Large intestine (tissue), 12 donors: ENCODE results near the gene TMEM267. TPM values are rescaled to one million over a fixed set of nuclear protein-coding genes. Genes with fewer than 3 reads are reported as not detected.

ENCODE experiments used
- DNase-seq, 2 donors: peaks; one replicate each; pipeline versions ENCODE4 v3.0.0 to v3.0.0-alpha.2; 2013
- H3K27ac ChIP-seq: one replicate; pipeline ENCODE4 v1.5.1; 2013; ENCODE audit warnings: low read length
- H3K27me3 ChIP-seq: 2 replicates; pipeline ENCODE4 v1.6.1; 2013; ENCODE audit warnings: low read length; ENCODE audit not compliant: control insufficient read depth, insufficient read depth
- H3K36me3 ChIP-seq: 2 replicates; pipeline ENCODE4 v1.6.1; 2013; ENCODE audit warnings: low read length; ENCODE audit not compliant: control insufficient read depth, insufficient read depth
- H3K4me1 ChIP-seq: one replicate; pipeline ENCODE4 v1.6.1; 2013; ENCODE audit warnings: low read length; ENCODE audit not compliant: control insufficient read depth, insufficient read depth
- H3K4me3 ChIP-seq: one replicate; pipeline ENCODE4 v1.5.1; 2013; ENCODE audit warnings: low read length
- H3K9me3 ChIP-seq: one replicate; pipeline ENCODE4 v1.6.1; 2013; ENCODE audit warnings: mild to moderate bottlenecking, low read depth, low read length, moderate library complexity; ENCODE audit not compliant: control insufficient read depth
- WGBS: methylation state at CpG from one replicate; pipeline ENCODE4 v1.1.5; 2013; ENCODE audit warnings: low lambda C conversion rate; ENCODE audit not compliant: insufficient coverage; 5-methylcytosine and 5-hydroxymethylcytosine counted together
- long read RNA-seq, 11 donors: transcript quantifications; one replicate each; lab custom pipeline, GENCODE V29; 2026
- polyA plus RNA-seq: library from polyadenylated mRNA; unstranded; fragments of 120-200 nt; gene quantifications from one replicate; pipeline ENCODE4 v1.2.1, GENCODE V29; 2013

TMEM267 gene, protein sequence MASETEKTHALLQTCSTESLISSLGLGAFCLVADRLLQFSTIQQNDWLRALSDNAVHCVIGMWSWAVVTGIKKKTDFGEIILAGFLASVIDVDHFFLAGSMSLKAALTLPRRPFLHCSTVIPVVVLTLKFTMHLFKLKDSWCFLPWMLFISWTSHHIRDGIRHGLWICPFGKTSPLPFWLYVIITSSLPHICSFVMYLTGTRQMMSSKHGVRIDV
- 14.1 TPM for polyA plus RNA-seq
- long read RNA-seq, donor 1, partial matches to known transcripts: 0 of 3 reads
- long read RNA-seq, donor 1, other reads (novel, unspliced or antisense): 0 of 3 reads
- long read RNA-seq, donor 2, transcript TMEM267-201 (3 exons, 2,338 nt): major isoform, 6 of 7 reads
- long read RNA-seq, donor 2, partial matches to known transcripts: 0 of 7 reads
- long read RNA-seq, donor 2, other reads (novel, unspliced or antisense): 0 of 7 reads
- long read RNA-seq, donor 3, transcript TMEM267-201 (3 exons, 2,338 nt): major isoform, 7 of 12 reads
- long read RNA-seq, donor 3, partial matches to known transcripts: 5 of 12 reads
- long read RNA-seq, donor 3, other reads (novel, unspliced or antisense): 0 of 12 reads
- long read RNA-seq, donor 4: 0 reads
- long read RNA-seq, donor 5, partial matches to known transcripts: 0 of 1 reads
- long read RNA-seq, donor 5, other reads (novel, unspliced or antisense): 0 of 1 reads
- long read RNA-seq, donor 6, transcript TMEM267-201 (3 exons, 2,338 nt): major isoform, 7 of 7 reads
- long read RNA-seq, donor 6, partial matches to known transcripts: 0 of 7 reads
- long read RNA-seq, donor 6, other reads (novel, unspliced or antisense): 0 of 7 reads
- long read RNA-seq, donor 7, partial matches to known transcripts: 0 of 3 reads
- long read RNA-seq, donor 7, other reads (novel, unspliced or antisense): 0 of 3 reads
- long read RNA-seq, donor 8, transcript TMEM267-201 (3 exons, 2,338 nt): major isoform, 5 of 5 reads
- long read RNA-seq, donor 8, partial matches to known transcripts: 0 of 5 reads
- long read RNA-seq, donor 8, other reads (novel, unspliced or antisense): 0 of 5 reads
- long read RNA-seq, donor 9, transcript TMEM267-201 (3 exons, 2,338 nt): major isoform, 6 of 7 reads
- long read RNA-seq, donor 9, partial matches to known transcripts: 0 of 7 reads
- long read RNA-seq, donor 9, other reads (novel, unspliced or antisense): 0 of 7 reads
- long read RNA-seq, donor 10, transcript TMEM267-201 (3 exons, 2,338 nt): major isoform, 7 of 7 reads
- long read RNA-seq, donor 10, partial matches to known transcripts: 0 of 7 reads
- long read RNA-seq, donor 10, other reads (novel, unspliced or antisense): 0 of 7 reads
- long read RNA-seq, donor 11, partial matches to known transcripts: 0 of 2 reads
- long read RNA-seq, donor 11, other reads (novel, unspliced or antisense): 0 of 2 reads

DNA sequence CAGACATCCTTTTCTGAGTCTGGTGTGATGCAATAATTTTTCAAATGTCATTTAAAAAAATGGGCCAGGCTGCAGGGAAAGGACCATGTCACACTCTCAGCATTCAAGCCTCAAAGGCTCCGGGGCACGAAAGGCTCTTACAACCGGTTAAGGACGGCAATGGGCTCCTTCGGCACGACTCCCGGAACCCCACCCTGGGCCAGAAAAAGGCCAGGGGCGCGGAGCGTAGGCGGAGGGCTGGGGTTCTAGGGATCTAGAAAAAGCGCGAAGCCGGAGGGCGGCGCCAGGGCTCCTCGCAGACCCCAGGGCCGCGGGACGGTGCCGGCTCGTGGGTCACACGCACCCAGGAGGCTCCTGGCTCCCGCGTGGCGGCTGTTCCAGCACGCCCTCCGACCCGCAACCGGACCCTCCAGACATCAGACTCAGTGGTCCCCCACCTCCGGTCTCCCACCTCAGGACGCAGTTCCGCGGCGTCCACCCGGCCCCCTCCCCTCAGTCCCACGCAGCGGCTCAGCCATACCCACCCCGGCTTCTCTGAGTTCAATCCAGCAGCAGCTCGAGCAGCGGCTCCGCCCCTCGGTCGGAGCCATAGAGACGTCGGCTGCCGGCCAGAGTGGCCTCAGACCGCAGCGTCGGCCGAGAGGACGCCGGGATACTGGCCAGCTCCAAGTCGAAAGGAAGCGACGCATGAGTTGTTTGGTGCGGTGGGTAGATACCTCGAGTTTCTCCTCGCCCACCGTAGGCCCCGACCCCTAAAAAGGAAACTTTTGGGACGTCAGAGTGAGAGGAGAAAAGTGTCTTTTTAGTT lies at the start of gene TMEM267:
TSS of gene TMEM267 (minus strand) at position 568 of the 808 bp plus-strand sequence. CDS start 29,896 bp downstream, outside the sequence.
- H3K27ac ChIP-seq: peak within 1 kb of the TSS; percentile 96
- H3K4me3 ChIP-seq: peak within 1 kb of the TSS; percentile 80
- H3K4me1 ChIP-seq: peaks cover 7% of the 10 kb centered on the region
- no peaks in the 10 kb centered on the region for H3K27me3 ChIP-seq
- H3K36me3 ChIP-seq: no peaks in the 10 kb centered on the region
- no CpG with 5 or more reads among the region's 62 CpGs for WGBS
- no peaks in the 10 kb centered on the region for H3K9me3 ChIP-seq
- peak; percentile 94 to 97 for DNase-seq

DNA sequence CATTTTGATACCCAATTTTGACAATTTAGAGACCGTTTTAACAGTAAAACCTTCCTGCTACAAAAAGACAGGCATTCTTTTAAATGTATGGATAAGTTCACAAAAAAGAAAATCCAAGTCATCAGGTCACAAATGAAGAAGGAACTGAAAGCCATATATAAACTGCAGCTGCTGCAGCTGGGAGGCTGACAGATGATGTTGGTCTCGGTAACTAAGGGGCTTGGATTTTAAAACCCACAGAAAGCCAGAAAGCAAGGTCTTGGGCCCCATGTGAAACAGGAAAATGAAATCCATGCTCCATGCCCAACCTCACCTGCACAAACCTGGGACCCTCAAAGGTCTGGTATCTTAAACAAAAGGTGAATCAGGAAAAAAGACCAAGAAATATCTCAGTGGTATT lies 47.0 kb upstream of the TMEM267 start:
- Histone ChIP-seq H3K27me3 (no peaks in the 10 kb centered on the region), H3K36me3 (peaks cover 53% of the 10 kb centered on the region)
- no CpG with 5 or more reads among the region's 2 CpGs for WGBS

DNA sequence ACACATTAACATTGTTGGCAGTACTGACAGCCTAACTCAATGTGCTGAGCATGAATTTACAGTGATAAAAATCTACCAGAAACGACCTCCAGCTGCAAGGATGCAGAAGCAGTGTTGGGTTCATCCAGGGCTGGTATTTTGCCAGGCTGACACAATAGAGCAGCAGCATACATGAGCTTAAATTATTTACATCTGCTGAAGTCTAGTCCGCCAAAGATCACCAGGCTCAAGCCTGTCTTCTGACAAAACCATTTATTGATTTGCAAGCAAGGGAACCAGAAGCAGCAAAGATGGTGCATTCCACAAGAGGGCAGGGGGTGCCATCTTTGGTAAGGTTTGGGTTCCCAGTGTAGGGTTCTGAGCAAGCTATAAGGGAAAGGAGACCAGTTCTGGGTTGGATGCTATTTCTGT lies 40.0 kb upstream of the TMEM267 start:
- WGBS: no CpG with 5 or more reads among the region's 2 CpGs
- H3K4me1 ChIP-seq: no peaks in the 10 kb centered on the region
- no peak overlapping the region for H3K4me3 ChIP-seq
- H3K27ac ChIP-seq: no peak overlapping the region
- H3K27me3 ChIP-seq: no peaks in the 10 kb centered on the region
- no peak for DNase-seq
- H3K9me3 ChIP-seq: no peaks in the 10 kb centered on the region
- H3K36me3 ChIP-seq: peaks cover 17% of the 10 kb centered on the region

More for the DNA sequence above, 47.0 kb upstream of the TMEM267 start:
- no peaks in the 10 kb centered on the region for H3K9me3 ChIP-seq
- no peak for DNase-seq
- no peak overlapping the region for H3K4me3 ChIP-seq
- H3K4me1 ChIP-seq: no peaks in the 10 kb centered on the region
- no peak overlapping the region for H3K27ac ChIP-seq

DNA sequence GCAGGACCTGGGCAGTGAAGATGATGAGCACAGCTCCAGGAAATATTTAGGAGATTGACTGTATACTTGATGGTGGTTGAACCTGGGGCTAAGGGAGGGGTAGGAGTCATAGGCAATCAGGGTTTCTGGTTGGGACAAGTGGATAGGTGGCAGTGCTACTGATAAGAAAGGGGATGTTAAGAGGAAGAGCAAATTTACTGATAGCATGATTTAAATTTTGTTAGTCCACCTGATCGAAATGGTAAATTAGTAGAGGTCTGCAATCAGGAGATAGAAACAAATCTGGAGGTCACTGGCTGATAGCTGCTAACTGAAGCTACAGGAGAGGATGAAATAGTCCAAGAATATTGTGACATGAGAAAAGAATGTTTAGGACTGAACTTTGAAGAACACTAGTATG lies 37.0 kb upstream of the TMEM267 start:
- 78% methylated on average over 1 of the region's 1 CpG for WGBS
- no peak for DNase-seq

DNA sequence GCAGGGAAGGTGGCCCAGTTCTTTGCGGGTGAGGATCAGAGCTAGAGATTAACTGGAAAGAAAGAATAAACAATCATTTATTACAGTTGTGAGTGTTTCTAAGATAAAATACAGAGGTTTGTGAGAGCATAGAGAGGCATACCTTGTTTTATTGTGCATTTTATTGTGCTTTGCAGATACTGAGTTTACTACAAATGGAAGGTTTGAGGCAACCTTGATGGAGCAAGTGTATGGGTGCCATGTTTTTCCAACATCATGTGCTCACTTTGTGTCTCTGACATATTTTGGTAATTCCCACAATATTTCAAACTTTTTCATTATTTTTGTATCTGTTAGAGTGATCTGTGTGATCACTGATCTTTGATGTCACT lies 32.0 kb upstream of the TMEM267 start:
- DNase-seq: peak in 1 of 2 donors; percentile 60
- H3K9me3 ChIP-seq: peaks cover 4% of the 10 kb centered on the region
- peak overlapping the region; percentile 82 for H3K27ac ChIP-seq
- H3K4me1 ChIP-seq: peaks cover 5% of the 10 kb centered on the region
- no peaks in the 10 kb centered on the region for H3K36me3 ChIP-seq
- H3K27me3 ChIP-seq: no peaks in the 10 kb centered on the region
- WGBS: no CpG with 5 or more reads among the region's 1 CpG
- peak overlapping the region; percentile 52 for H3K4me3 ChIP-seq

More for the DNA sequence above, 37.0 kb upstream of the TMEM267 start:
- Histone ChIP-seq H3K4me1 (peaks cover 4% of the 10 kb centered on the region), H3K4me3 (no peak overlapping the region), H3K36me3 (peaks cover 8% of the 10 kb centered on the region), H3K27me3 (no peaks in the 10 kb centered on the region), H3K27ac (no peak overlapping the region), H3K9me3 (no peaks in the 10 kb centered on the region)

DNA sequence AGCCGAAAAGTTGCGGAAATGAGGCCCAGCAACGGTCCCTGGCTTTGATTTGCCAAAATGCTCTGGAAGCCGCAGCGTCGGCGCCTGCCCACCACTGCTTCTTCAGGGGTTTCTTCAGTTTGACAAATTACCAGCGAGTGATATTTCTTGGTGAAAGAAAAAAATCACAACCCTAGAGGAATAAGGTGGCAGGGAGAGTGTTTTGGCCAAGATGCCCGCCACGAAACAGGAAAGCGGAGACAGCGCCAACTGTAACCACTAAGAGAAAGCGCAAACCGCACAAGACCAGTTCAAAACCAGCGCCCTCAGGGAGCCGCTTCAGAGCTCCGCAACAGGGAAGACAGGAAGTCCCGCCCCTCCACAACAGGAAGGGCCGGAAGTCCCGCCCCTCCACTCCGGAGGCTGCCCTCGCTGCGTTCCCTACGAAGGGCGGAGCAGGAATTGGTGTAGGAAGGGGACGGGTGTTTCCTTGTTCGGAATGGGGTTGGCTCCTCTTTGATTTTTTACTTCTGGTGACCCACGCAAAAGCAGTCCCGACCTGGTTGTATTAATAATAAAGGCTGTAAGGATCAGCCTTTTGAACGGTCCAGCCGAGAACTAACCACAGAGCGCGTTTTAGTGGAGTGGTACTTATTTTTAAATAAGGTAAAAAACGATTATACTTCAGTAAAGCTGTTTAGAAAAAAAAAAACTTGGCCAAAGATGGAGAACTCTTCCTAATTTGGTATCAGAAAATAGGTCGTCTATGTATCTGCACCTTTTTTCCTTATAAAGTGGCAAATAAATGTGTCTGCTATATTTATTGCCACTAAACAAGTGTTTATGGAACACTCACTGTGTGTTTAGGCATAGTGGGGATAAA lies 31.4 kb upstream of the TMEM267 start, which contains the start of gene C5orf34:
TSS of gene C5orf34 (minus strand) at position 333 of the 862 bp plus-strand sequence. CDS start 5,809 bp downstream, outside the sequence.
- Histone ChIP-seq H3K4me1 (peaks cover 5% of the 10 kb centered on the region), H3K9me3 (peaks cover 4% of the 10 kb centered on the region), H3K4me3 (peak within 1 kb of the TSS; percentile 52), H3K36me3 (no peaks in the 10 kb centered on the region), H3K27ac (peak within 1 kb of the TSS; percentile 82), H3K27me3 (no peaks in the 10 kb centered on the region)
- DNase-seq: peak; percentile 94 to 97
- 0% methylated on average over 5 of the region's 35 CpGs for WGBS

DNA sequence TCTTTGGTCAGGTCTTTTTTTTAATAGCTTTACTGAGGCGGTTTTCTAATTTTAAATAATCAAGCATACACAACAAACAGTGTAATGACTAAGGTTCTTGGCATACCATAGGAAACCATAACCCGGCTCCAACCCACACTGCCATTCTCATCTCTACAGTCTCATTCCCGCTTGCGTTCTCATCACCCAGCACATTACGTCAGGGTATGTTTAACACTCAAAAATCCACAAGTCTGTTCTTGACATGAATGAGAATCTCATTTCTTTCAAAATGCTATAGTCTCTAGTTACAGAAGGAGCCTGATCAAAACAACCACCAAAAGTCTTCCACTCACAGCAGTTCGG lies 30.8 kb upstream of the TMEM267 start:
- WGBS: 0% methylated on average over 2 of the region's 6 CpGs
- DNase-seq: no peak
- no peaks in the 10 kb centered on the region for H3K27me3 ChIP-seq
- H3K27ac ChIP-seq: peak overlapping the region; percentile 82
- H3K4me1 ChIP-seq: peaks cover 5% of the 10 kb centered on the region
- no peaks in the 10 kb centered on the region for H3K36me3 ChIP-seq
- H3K4me3 ChIP-seq: peak overlapping the region; percentile 52
- peaks cover 4% of the 10 kb centered on the region for H3K9me3 ChIP-seq

DNA sequence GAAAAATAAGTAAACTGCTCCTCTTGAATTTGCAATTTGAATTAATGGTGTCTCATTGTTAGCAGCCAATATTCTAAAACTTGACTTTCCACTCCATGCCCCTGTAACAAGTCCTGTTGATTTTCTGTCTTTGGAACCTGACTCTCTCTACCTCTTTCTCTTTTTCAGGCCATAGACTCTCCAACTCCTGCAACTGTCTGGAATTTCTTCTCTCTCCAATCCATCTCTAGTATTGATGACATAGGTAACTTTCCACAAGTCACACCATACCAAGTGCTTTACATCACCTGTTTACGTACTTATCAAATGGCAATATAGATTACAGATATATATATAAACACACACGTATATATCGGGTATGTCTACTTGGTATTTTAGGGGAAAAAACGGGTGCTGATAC lies 30.4 kb upstream of the TMEM267 start:
- Histone ChIP-seq H3K4me3 (peak overlapping the region; percentile 52), H3K36me3 (no peaks in the 10 kb centered on the region), H3K27ac (no peak overlapping the region), H3K4me1 (peaks cover 5% of the 10 kb centered on the region), H3K9me3 (peaks cover 4% of the 10 kb centered on the region), H3K27me3 (no peaks in the 10 kb centered on the region)
- WGBS: 8% methylated on average over 2 of the region's 4 CpGs
- peak in 1 of 2 donors; percentile 11 for DNase-seq
